Fibroblast of villous mesenchyme (primary cell): Measurements from ENCODE around the gene COG4. TPM values are rescaled to one million over a fixed set of nuclear protein-coding genes. Genes with fewer than 3 reads are reported as not detected.
"Not testable (repeated sequence)": the region's sequence is repeated elsewhere in the genome, so short reads cannot be mapped to it uniquely, and the experiment has no call there.

Source experiments
- DNase-seq: peaks from one replicate; pipeline ENCODE4 v3.0.0-alpha.2; 2010; ENCODE audit warnings: low read depth
- H3K4me3 ChIP-seq: 2 replicates; pipeline ENCODE4 v1.5.1; 2011; ENCODE audit warnings: low read depth, mild to moderate bottlenecking, low read length
- CTCF ChIP-seq: IDR thresholded peaks from 2 replicates; pipeline ENCODE4 v1.5.1; 2012; ENCODE audit warnings: low read depth, mild to moderate bottlenecking, low read length; ENCODE audit not compliant: insufficient read depth
- total RNA-seq: library from RNA; depleted of rRNA; stranded (reverse); fragments of >200 nt; gene quantifications from 2 replicates; pipeline ENCODE4 v1.2.3, GENCODE V29; 2012

Gene COG4
- total RNA-seq, 1 donor = 64.8 TPM

DNA sequence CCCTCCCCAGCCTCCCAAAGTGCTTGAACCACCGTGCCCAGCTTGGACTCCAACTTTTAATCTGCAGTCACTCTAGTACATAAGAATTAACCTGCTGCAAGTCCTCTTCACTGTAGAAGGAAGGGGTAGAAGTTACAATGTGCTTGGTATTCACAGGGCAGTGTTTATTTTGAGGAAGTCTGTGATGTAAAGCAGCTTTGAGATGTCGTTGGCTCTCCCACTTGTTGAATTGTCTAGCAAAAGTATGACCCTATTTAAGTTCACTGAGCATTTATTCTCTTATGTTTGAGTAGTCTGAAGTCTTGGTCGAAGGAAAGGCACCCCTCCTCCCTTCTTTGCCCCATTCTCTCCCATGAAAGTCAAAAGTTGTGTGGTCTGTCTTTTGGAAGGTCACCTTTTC is 28.4 kb upstream of the COG4 start:
- peak; percentile 53 for DNase-seq
- TF ChIP-seq CTCF = no peak
- H3K4me3 ChIP-seq = no peak overlapping the region

GRCh38 chr16:70550082-70550481 is 26.7 kb upstream of the COG4 start:
- no peak overlapping the region for H3K4me3 ChIP-seq
- no peak for TF ChIP-seq CTCF
- no peak for DNase-seq

DNA sequence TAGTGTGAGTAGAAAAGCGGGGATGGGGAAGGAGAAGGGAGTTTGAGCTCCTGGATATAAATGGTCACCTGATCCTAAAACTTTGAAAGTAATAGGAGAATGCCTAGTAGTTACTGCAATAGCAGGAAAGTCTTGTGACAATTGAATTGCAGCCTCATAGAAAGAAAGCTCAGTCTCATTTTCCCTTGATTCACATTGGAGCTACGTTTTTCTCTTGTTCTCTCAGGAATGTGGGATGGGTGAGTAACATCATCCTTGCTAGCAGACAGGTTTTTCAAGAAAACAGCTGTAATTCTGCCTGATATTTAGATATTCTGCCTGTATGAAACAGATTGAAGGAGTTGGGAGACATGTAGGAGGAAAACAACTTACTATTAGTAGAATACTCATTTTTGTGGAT is 25.6 kb upstream of the COG4 start:
- no peak for TF ChIP-seq CTCF
- no peak for DNase-seq
- H3K4me3 ChIP-seq = no peak overlapping the region

- no peak for TF ChIP-seq CTCF
- no peak for DNase-seq
- H3K4me3 ChIP-seq = no peak overlapping the region
Measured at GRCh38 chr16:70544548-70544947, 21.2 kb upstream of the COG4 start.

DNA sequence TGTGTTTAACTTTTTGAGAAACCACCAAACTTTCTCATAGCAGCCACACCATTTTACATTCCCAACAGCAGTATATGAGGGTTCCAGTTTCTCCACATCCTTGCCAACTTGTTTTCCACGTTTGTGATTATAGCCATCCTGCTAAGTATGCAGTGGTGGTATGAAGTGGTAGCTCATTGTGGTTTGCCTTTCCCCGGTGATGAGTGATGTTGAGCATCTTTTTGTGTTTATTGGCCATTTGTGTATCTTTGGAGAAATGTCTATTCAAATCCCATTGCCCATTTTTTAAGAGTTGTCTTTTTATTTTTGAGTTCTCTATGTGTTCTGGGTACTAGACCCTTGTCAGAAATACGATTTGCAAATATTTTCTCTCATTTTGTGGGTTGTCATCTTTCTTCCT is 17.6 kb upstream of the COG4 start:
- no peak for DNase-seq
- no peak overlapping the region for H3K4me3 ChIP-seq
- TF ChIP-seq CTCF = no peak

GRCh38 chr16:70534971-70535370 is 11.6 kb upstream of the COG4 start:
- no peak for TF ChIP-seq CTCF
- H3K4me3 ChIP-seq = no peak overlapping the region
- no peak for DNase-seq

GRCh38 chr16:70529954-70530353 is 6.6 kb upstream of the COG4 start:
- H3K4me3 ChIP-seq, DNase-seq: not testable (repeated sequence)
